GM18868 (cell line): ENCODE measurements around the gene PALB2.
A peak's percentile ranks its signal among the peaks of the same experiment; 100 is the strongest.

Experiments
- ATAC-seq: cut with Tn5 transposase; IDR thresholded peaks from one replicate; pipeline ENCODE4 v1.9.1; 2021; ENCODE audit warnings: mild to moderate bottlenecking, moderate library complexity; ENCODE audit not compliant: unreplicated experiment

Gene PALB2

DNA sequence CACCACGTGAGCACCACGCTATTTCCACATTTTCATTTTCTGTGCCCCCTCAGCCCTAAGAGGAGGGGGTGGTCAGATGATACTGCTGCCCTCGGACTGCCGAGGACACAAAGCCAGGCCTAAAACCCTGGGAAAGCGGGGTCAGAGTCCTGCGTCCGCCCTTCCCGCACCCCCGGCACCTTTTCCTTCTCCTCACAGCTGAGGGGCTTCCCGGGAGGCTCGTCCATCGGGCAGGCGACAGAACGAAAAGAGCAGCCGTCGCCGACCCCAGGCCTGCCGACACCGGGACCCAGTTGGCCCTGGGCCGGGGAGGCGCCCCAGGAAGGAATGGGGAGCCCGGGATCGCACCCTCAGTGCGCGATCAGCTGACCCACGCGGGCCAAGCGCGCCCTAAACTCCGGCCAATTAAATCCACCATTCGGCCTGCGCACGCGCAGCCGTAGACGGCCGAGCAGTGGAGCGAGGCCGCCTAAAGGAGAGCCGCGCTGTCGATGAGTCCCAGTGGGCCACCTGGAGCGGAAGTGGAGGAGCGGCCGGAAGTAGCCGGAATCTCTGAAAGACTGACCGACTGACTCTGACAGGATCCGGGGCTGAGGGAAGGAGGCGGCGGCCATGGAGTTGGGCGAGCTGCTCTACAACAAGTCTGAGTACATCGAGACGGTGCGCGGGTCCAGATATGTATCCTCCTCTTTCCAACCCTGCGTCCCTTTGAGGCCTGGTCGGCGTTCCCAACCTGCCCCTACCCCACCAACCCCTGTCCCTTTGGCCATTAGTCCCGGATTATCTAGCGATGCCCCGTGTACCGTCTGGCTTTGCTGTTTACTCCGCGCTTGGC is at the start of gene PALB2, which contains the start of gene DCTN5:
Gene PALB2, minus strand, starts transcription at position 380 of the 835 bp plus-strand sequence. Its CDS starts 153 bp downstream, at position 227.
Gene DCTN5, plus strand, starts transcription at position 536 of the 835 bp plus-strand sequence. Its CDS starts 77 bp downstream, at position 613.
- peak; percentile 96 for ATAC-seq

DNA sequence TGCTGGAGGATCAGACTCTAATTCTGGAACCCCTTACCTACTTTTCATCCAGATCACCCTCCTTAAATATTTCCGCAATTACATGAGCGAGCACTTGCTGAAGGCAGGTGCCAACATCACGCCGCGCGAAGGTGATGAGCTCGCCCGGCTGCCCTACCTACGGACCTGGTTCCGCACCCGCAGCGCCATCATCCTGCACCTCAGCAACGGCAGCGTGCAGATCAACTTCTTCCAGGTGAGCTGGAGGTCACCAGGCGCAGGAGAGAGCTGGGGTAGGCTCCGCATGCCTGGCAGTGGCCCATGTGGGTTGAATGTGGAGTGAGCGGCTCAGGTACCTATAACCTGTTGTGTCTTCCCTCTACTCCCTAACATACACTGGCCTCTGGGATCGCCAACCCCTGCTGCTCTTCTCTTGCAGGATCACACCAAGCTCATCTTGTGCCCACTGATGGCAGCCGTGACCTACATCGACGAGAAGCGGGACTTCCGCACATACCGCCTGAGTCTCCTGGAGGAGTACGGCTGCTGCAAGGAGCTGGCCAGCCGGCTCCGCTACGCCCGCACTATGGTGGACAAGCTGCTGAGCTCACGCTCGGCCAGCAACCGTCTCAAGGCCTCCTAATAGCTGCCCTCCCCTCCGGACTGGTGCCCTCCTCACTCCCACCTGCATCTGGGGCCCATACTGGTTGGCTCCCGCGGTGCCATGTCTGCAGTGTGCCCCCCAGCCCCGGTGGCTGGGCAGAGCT is 48.5 kb upstream of the PALB2 start:
- no peak for ATAC-seq

GRCh38 chr16:23687034-23687808 is 46.1 kb upstream of the PALB2 start:
- no peak for ATAC-seq

- no peak for ATAC-seq
Observed at GRCh38 chr16:23683487-23683886, 42.4 kb upstream of the PALB2 start.

DNA sequence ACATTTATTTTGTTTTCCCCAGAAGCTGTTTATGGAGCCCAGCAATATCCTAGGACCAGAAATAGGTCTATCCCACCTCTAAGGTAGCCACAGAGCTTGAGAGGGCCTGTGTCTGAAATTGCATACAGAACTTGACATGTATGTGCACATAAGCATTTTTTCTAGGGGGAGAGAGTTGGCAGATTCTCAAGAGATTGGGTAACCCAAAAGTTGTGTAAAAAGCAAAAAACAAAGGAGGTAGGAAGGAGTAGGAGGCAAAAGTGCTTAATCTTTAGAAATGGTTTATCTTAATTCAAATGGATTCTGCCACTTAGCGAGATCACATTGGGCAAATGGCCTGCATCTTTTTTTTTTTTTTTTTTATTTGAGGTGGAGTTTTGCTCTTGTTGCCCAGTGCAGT is 41.1 kb upstream of the PALB2 start:
- no peak for ATAC-seq

DNA sequence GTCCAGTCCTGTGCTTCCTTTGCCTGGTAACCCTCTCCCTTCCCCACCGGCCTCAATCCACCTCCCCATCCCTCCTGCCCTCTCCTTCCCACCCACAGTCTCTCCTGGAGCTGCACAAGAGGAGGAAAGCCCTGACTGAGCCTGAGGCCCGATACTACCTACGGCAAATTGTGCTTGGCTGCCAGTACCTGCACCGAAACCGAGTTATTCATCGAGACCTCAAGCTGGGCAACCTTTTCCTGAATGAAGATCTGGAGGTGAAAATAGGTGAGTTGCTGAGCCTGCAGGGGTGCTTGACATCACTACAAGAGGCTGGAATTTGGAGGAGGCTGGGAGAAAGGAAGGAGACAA is 38.9 kb upstream of the PALB2 start:
- no peak for ATAC-seq

DNA sequence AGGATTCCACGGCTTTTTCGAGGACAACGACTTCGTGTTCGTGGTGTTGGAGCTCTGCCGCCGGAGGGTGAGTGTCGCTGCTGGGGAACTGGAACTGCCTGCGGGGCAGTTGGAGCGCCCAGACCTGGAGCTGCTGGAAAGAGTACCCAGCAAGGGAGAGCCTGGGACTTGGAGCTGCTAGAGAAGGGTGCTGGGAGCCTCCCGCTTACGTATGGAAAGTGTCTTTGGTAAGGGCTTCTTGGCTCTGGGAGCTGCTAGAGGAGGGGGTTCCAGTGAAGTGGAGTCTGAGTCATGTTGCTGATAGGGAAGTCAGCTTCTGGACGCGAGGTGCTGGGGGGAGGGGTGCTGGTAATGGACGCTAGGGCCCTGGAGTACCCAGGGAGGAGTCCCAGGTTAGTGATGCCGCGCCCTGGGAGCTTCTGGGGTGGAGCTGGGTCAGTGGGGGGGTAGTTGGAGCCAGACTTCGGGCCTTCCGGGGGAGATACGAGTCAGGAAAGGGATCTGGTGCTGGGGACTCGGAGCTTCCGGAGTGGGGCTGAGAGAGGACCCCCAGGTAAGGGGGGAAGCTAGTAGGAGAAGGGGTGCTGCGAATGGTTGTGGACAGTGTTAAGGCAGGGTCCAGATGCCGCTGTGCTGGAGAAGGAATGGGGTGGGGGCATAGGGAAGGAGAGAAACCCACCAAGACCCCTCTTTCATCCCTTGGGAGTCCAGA is 38.3 kb upstream of the PALB2 start:
- no peak for ATAC-seq

- ATAC-seq: peak; percentile 96
Observed at GRCh38 chr16:23678430-23679273, 37.5 kb upstream of the PALB2 start, which contains the start of gene PLK1. TSS of gene PLK1 (plus strand) at chr16:23678889. CDS start at chr16:23678933, 44 bp downstream.

DNA sequence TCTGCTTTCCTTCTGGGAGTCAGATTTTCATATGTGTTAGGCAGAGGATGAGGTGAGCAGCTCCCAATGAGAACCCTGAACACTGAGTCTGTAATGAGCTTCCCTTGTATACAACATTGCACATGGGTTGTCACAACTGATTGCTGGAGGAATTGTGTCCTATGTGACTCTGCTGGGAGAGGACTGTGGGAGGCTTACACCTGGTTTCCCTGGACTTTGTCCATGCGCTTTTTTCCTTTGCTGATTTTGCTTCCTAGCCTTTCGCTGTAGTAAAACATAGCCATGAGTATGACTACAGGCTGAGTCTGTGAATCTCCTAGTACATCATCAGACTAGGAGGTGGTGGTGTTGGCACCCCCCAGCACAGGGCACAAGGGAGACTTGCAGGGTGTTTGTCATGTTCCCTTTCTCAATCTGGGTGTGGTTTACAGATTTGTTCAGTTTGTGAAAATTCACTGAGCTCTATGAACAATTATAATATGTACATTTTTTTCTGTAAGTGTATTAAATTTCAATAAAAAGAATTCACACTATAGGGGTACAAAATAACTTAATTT is 35.9 kb upstream of the PALB2 start:
- no peak for ATAC-seq

GRCh38 chr16:23673971-23674614 is 33.0 kb upstream of the PALB2 start:
- ATAC-seq: no peak

GRCh38 chr16:23670137-23670776 is 29.1 kb upstream of the PALB2 start:
- ATAC-seq: peak; percentile 98

DNA sequence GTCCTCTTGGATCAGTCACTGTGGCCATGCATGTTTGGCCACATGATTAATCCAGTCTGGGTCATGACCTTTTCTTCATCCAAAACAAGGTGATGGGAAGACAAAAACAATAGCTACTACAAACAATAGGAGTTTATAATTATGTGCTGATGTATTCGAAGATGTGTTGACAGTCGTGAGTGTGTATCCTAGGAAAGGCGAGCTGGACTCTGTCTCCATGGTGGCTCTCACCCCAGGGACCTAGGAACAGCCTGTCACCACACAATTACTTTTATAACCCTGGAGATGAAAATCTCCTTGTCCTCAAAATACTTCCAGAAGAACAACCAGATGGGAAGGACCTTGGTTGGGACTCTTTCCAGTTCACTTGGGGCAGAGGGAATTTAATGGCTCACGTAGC is 27.8 kb upstream of the PALB2 start:
- no peak for ATAC-seq

GRCh38 chr16:23668225-23668624 is 27.1 kb upstream of the PALB2 start:
- no peak for ATAC-seq

DNA sequence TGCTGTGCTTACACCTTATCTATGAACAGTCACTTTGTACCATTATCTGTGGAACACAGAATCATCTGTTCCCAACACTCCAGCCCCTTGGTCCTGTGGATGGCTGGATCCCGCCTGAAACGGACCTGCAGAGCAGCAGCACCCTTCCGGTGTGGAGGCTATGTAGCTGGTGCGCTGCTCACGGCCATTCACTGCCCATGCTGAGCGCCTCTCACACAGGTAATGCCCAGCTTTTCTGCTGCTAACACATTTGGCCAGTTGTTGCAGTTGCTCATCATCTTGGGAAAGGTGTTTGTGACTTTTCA is 26.2 kb upstream of the PALB2 start:
- no peak for ATAC-seq

- no peak for ATAC-seq
Observed at GRCh38 chr16:23666571-23667354, 25.7 kb upstream of the PALB2 start.

- no peak for ATAC-seq
Observed at GRCh38 chr16:23663918-23664317, 22.8 kb upstream of the PALB2 start.

DNA sequence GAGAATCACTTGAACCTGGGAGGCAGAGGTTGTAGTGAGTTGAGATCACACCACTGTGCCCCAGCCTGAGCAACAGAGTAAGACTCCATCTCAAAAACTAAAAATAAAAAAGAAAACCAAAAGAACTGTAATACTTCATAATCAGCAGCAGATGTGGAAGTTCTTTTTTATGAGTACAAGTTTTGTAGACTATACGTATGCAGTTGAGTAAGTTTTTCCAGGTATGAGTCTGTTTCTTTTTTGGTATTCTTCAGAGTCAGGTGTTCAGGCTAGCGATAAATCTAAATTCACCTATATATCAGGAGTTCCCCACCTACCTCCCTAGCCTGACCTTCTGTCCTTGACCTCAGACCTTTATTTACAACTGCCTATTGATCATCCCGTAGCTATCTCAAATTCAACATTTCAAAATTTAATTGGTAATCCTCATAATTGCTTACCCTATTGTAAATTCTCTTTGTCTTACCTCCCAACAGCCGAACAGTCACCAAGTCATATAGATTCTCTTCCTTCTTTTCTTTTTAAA is 10.9 kb upstream of the PALB2 start:
- ATAC-seq: peak; percentile 83
